Thyroid gland (tissue), 4 donors: ENCODE measurements around the gene VPS4A. TPM values are rescaled to one million over a fixed set of nuclear protein-coding genes. Genes with fewer than 3 reads are reported as not detected.

Experiments used
- DNase-seq, 2 donors: peaks; one replicate each; pipeline ENCODE4 v3.0.0-alpha.2; 2019
- H3K27ac ChIP-seq, 3 donors: fragments of 200-600 bp; sonication (generic); 1 replicate in 2 of 3; 2 replicates in 1 of 3; pipeline ENCODE4 v1.5.1; 2016 to 2019; ENCODE audit warnings: mild to moderate bottlenecking in 1 of 3, moderate library complexity in 1 of 3
- H3K27me3 ChIP-seq: fragments of 200-600 bp; sonication (generic); one replicate; pipeline ENCODE4 v1.5.1; 2019
- H3K36me3 ChIP-seq, 2 donors: fragments of 200-600 bp; sonication (generic); one replicate each; pipeline ENCODE4 v1.5.1; 2016 to 2019
- H3K4me1 ChIP-seq, 2 donors: fragments of 200-600 bp; sonication (generic); one replicate each; pipeline ENCODE4 v1.5.1; 2017 to 2019
- H3K4me3 ChIP-seq, 3 donors: fragments of 200-600 bp; sonication (generic); replicated peaks in 1 of 3; 1 replicate in 2 of 3; 2 replicates in 1 of 3; pipeline ENCODE4 v1.5.1; 2016; ENCODE audit warnings: mild to moderate bottlenecking in 1 of 3
- H3K9me3 ChIP-seq: fragments of 200-600 bp; sonication (generic); one replicate; pipeline ENCODE4 v1.5.1; 2017
- POLR2A ChIP-seq, 2 donors: fragments of 450-650 bp; IDR thresholded peaks; one replicate each; pipeline ENCODE4 v1.6.1; 2017; ENCODE audit warnings: antibody characterized with exemption in 2 of 2, mild to moderate bottlenecking in 2 of 2, moderate library complexity in 1 of 2
- WGBS, 2 donors: methylation state at CpG; one replicate each; pipeline ENCODE4 v1.1.5; 2017; 5-methylcytosine and 5-hydroxymethylcytosine counted together
- intact Hi-C: fragments of 100-400 bp; cut with DNase I; formaldehyde crosslinking; loops from one replicate; pipeline ENCODE4 v1.15.1; 2023
- total RNA-seq, 4 donors: library from RNA; depleted of rRNA; stranded (reverse); fragments of >200 nt; gene quantifications; one replicate each; pipeline ENCODE4 v1.2.3, GENCODE V29; 2016
- TF ChIP-seq, protein P1 (sequence below), 6 experiments: fragments of 200-600 bp in 3 of 6; fragments of 450-650 bp in 3 of 6; sonication (generic) in 3 of 6; IDR thresholded peaks; one replicate each; pipeline ENCODE4 v1.5.1; 2016 to 2019; ENCODE audit warnings: antibody characterized with exemption in 6 of 6, mild to moderate bottlenecking in 2 of 6, inconsistent platforms in 1 of 6, moderate library complexity in 1 of 6

The VPS4A gene
- total RNA-seq, 4 donors from 2014 or later = 33.5 to 47.5 (median 43.2) TPM

DNA sequence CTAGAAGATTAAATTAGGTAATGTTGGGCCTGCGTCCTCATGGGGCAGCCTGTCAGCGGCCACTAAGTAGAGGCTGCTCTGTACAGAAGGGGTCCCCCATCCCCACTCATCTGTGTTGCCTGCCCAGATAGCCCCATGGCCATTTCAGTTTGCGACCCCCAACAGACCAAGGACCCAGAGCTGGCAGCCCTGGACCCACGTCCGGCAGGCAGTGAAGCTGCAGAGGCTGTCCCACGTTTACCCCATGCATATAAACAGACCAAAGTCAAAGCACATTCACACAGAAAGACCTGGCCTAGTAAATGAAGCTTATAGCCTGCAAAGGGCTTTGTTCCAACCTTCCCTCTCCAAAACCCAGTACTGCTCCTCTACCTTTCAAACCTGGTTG lies 14.6 kb downstream of the VPS4A start:
- no peak for TF ChIP-seq POLR2A (IDR thresholded peaks at IDR 0.05)
- TF ChIP-seq, protein P1, sequence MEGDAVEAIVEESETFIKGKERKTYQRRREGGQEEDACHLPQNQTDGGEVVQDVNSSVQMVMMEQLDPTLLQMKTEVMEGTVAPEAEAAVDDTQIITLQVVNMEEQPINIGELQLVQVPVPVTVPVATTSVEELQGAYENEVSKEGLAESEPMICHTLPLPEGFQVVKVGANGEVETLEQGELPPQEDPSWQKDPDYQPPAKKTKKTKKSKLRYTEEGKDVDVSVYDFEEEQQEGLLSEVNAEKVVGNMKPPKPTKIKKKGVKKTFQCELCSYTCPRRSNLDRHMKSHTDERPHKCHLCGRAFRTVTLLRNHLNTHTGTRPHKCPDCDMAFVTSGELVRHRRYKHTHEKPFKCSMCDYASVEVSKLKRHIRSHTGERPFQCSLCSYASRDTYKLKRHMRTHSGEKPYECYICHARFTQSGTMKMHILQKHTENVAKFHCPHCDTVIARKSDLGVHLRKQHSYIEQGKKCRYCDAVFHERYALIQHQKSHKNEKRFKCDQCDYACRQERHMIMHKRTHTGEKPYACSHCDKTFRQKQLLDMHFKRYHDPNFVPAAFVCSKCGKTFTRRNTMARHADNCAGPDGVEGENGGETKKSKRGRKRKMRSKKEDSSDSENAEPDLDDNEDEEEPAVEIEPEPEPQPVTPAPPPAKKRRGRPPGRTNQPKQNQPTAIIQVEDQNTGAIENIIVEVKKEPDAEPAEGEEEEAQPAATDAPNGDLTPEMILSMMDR (IDR thresholded peaks at IDR 0.05) = no peak
- intact Hi-C loops = no loop called here
- H3K27ac ChIP-seq = peak overlapping the region; percentile 17 to 38 (median 22)
- peaks cover 40 to 61% of the 10 kb centered on the region in 2 donors for H3K4me1 ChIP-seq
- no peaks in the 10 kb centered on the region for H3K9me3 ChIP-seq
- peaks cover 42 to 45% of the 10 kb centered on the region in 2 donors for H3K36me3 ChIP-seq
- 71 to 80% methylated on average over 6 of the region's 6 CpGs for WGBS, 2 donors
- H3K27me3 ChIP-seq = no peaks in the 10 kb centered on the region
- no peak overlapping the region for H3K4me3 ChIP-seq
- DNase-seq = no peak

DNA sequence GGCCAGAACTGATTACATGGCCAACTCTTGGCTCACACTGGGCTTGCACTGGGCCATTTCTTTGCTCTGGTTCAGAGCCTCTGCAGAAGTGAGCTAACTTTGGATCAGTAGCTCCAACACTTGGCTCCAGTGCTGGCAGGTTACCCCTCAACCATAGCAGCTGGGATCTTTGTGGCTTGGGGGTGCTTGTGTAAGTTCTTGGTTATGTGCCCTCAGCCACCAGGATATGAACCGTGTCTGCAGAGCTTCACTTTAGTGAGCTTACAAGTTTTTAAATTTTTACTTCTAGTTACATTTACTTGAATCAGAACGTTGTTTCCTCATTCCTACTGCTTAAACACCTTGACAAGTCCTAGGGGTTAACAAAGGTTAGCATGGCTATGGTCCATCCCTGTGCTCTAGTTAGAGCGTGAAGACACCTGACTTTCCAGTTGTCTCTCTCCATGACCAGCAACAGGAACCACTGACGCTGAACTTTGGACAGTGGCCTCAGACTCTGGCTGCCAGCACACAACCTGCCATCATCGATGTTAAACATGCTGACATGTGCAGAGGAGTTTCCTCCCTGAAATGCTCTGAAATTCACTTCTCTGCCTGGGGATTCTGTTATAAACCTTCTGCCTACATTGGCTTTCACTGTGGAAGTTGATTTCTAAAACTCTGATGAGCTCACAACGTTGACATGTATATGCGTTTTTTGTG lies 15.2 kb downstream of the VPS4A start:
- DNase-seq = peak; percentile 75 to 83
- Histone ChIP-seq H3K27me3 (no peaks in the 10 kb centered on the region), H3K36me3 (peaks cover 37 to 40% of the 10 kb centered on the region in 2 donors), H3K27ac (peak overlapping the region; percentile 59 to 63 (median 59)), H3K9me3 (no peaks in the 10 kb centered on the region), H3K4me3 (no peak overlapping the region), H3K4me1 (peaks cover 40 to 67% of the 10 kb centered on the region in 2 donors)
- no peak for TF ChIP-seq POLR2A (IDR thresholded peaks at IDR 0.05)
- TF ChIP-seq, protein P1 (IDR thresholded peaks at IDR 0.05) = no peak
- 39 to 43% methylated on average over 7 of the region's 7 CpGs for WGBS, 2 donors
- intact Hi-C loops = no loop called here

DNA sequence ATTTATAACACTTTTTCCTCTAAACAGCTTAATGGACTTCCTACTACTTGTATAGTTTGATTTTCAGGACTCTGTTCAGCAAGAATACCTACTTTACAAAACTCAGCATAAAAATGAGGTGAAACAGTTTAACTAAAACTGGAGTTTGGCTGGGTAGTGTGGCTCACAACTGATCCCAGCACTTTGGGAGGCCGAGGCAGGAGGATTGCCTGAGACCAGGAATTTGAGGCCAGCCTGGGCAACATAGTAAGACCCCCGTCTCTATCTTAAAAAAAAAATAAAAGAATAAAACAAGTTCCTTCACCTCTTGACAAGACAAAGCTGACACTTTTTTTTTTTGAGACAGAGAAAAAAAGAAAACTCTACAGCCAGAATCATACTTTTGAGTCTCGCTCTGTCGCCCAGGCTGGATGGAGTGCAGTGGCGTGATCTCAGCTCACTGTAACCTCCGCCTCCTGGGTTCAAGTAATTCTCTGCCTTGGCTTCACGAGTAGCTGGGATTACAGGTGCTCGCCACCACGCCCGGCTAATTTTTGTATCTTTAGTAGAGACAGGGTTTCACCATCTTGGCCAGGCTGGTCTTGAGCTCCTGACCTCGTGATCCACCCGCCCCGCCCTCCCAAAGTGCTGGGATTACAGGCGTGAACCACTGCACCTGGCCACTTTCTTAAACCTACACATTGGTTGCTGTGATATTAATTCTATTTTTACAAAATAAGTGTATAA lies 16.6 kb downstream of the VPS4A start:
- H3K4me1 ChIP-seq = peaks cover 40 to 67% of the 10 kb centered on the region in 2 donors
- H3K27me3 ChIP-seq = no peaks in the 10 kb centered on the region
- no peak for TF ChIP-seq POLR2A (IDR thresholded peaks at IDR 0.05)
- TF ChIP-seq, protein P1 (IDR thresholded peaks at IDR 0.05) = no peak
- H3K9me3 ChIP-seq = no peaks in the 10 kb centered on the region
- WGBS, 2 donors = 89% methylated on average over 14 of the region's 14 CpGs
- H3K27ac ChIP-seq = peak overlapping the region in 2 of 3 donors; percentile 59 to 63
- DNase-seq = peak in 1 of 2 donors; percentile 27
- intact Hi-C loops = no loop called here
- H3K36me3 ChIP-seq = peaks cover 27 to 33% of the 10 kb centered on the region in 2 donors
- H3K4me3 ChIP-seq = no peak overlapping the region

DNA sequence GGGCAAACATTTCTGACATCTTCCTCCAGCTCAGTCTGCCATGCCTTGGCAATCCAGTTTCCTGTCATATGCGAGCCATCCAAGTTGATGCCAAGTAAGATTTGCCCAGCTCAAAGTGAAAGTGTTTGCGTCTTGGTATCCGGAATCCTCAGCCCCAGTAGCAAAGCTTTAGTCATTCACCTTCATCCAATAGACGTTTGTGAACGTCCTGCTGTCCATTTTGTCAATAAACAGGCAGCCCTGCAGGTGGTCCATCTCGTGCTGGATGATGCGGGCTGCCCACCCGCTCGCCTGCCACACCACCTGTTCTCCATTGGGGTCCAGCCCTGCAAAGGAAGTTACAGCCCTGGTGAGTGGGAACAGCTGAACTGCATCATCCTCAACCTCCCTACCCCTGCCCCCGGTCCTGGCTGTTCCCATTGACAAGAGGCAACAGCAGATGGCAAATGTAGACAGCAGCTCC lies 17.7 kb downstream of the VPS4A start:
- no peak for TF ChIP-seq POLR2A (IDR thresholded peaks at IDR 0.05)
- TF ChIP-seq, protein P1 (IDR thresholded peaks at IDR 0.05) = no peak
- WGBS, 2 donors = 76 to 78% methylated on average over 10 of the region's 10 CpGs

More for the DNA sequence above, 17.7 kb downstream of the VPS4A start:
- intact Hi-C loops = no loop called here
- Histone ChIP-seq H3K27me3 (no peaks in the 10 kb centered on the region), H3K9me3 (no peaks in the 10 kb centered on the region), H3K4me3 (no peak overlapping the region), H3K27ac (no peak overlapping the region), H3K36me3 (peaks cover 19 to 33% of the 10 kb centered on the region in 2 donors), H3K4me1 (peaks cover 40 to 65% of the 10 kb centered on the region in 2 donors)
- no peak for DNase-seq
